T-helper 1 cell treated with Interleukin-12 subunit alpha and Interleukin-12 subunit beta and Interleukin-4 antibody, amounts not matched to agents 30 ng/mL and 1 ng/mL, for 36 hours (primary cell): ENCODE data around the gene KRT84. TPM values are rescaled to one million over a fixed set of nuclear protein-coding genes. Genes with fewer than 3 reads are reported as not detected.

Experiments
- intact Hi-C: fragments of 100-400 bp; cut with micrococcal nuclease; formaldehyde crosslinking; loops from one replicate; pipeline ENCODE4 v1.15.1; 2024
- total RNA-seq: library from RNA; stranded (reverse); gene quantifications from 2 replicates; pipeline ENCODE4 v1.2.3, GENCODE V29; 2022

The KRT84 gene
- total RNA-seq, 1 donor from 2014 or later: not detected

- intact Hi-C loops: no loop called here
Measured at GRCh38 chr12:52387859-52388258, 2.4 kb upstream of the KRT84 start.

- intact Hi-C loops: no loop called here
Measured at GRCh38 chr12:52383331-52383730, 2.1 kb downstream of the KRT84 start.

- intact Hi-C loops: no loop called here
Measured at GRCh38 chr12:52382854-52383253, 2.6 kb downstream of the KRT84 start.

GRCh38 chr12:52381206-52381605, 4.2 kb downstream of the KRT84 start:
- intact Hi-C loops: no loop called here

GRCh38 chr12:52380271-52380694, 5.2 kb downstream of the KRT84 start:
- intact Hi-C loops: no loop called here

GRCh38 chr12:52379536-52379935, 5.9 kb downstream of the KRT84 start:
- intact Hi-C loops: no loop called here

GRCh38 chr12:52378091-52378490, 7.4 kb downstream of the KRT84 start:
- intact Hi-C loops: no loop called here

GRCh38 chr12:52377266-52377665, 8.2 kb downstream of the KRT84 start:
- intact Hi-C loops: no loop called here

GRCh38 chr12:52372216-52373154, 13.0 kb downstream of the KRT84 start:
- intact Hi-C loops: loop anchor here (1.0 to 2.0 kb wide), 6 partner anchors 135 to 609 kb away; no protein-coding TSS in a partner anchor

- intact Hi-C loops: loop anchor here (1.0 to 2.0 kb wide), 6 partner anchors 136 to 610 kb away; no protein-coding TSS in a partner anchor
Measured at GRCh38 chr12:52371716-52372115, 13.7 kb downstream of the KRT84 start.

GRCh38 chr12:52370926-52371608, 14.4 kb downstream of the KRT84 start:
- intact Hi-C loops: no loop called here

- intact Hi-C loops: no loop called here
Measured at GRCh38 chr12:52369809-52370208, 15.6 kb downstream of the KRT84 start.

GRCh38 chr12:52369211-52369610, 16.2 kb downstream of the KRT84 start:
- intact Hi-C loops: no loop called here

GRCh38 chr12:52368508-52368907, 16.9 kb downstream of the KRT84 start:
- intact Hi-C loops: no loop called here

GRCh38 chr12:52367876-52368275, 17.6 kb downstream of the KRT84 start:
- intact Hi-C loops: no loop called here

- intact Hi-C loops: no loop called here
Measured at GRCh38 chr12:52366738-52367485, 18.5 kb downstream of the KRT84 start, which contains the start of gene KRT85. KRT85 (minus strand) TSS chr12:52367481; CDS start chr12:52367405, 76 bp downstream.

GRCh38 chr12:52364901-52365489, 20.5 kb downstream of the KRT84 start:
- intact Hi-C loops: no loop called here

- intact Hi-C loops: no loop called here
Measured at GRCh38 chr12:52364061-52364460, 21.4 kb downstream of the KRT84 start.

GRCh38 chr12:52363111-52363679, 22.3 kb downstream of the KRT84 start:
- intact Hi-C loops: no loop called here

GRCh38 chr12:52362118-52362726, 23.2 kb downstream of the KRT84 start:
- intact Hi-C loops: no loop called here
